Measurements from ENCODE around the gene SYT7.
A peak's percentile ranks its signal among the peaks of the same experiment; 100 is the strongest.

SYT7 gene

GRCh38 chr11:61579676-61580270 is 1.1 kb downstream of the SYT7 start:
- DNase-seq, result no peak

- no peak for DNase-seq
Observed at GRCh38 chr11:61578819-61579675, 1.8 kb downstream of the SYT7 start.

DNA sequence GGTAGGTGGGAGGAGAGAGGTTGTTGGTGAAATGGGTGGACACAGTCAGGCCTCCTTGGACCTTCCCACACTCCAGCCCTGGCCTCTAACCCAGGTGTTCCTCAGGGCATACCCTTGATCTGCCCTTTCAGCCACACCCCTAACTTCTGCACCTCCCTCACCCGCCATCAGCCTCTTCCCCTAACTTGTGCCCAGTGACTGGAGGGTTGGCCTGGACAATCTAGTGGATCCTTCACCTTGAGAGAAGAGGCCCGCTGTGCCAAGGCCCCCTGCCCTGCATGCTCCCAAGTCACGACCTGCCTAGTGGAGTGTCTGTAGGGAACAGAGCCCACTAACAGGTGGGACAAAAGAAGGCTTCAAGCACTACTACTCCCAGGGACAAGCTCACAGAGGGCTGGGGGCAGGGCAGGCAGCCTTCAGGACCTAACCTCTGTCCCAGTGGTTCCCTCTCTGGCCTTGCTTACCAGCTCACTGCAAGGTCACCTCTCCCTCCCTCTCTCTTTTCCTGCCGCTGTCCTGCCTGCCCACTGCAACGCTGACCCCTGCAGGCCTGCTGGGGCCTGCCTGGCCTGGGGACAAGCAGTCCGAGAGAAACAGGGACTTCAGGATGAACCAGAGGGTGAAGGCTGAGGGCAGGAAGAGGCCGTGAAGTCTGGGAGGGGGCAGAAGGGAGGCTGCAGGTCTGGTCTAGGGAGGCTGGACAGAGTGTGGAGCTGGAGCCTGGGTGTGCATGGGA is 3.3 kb downstream of the SYT7 start:
- DNase-seq, result no peak

DNA sequence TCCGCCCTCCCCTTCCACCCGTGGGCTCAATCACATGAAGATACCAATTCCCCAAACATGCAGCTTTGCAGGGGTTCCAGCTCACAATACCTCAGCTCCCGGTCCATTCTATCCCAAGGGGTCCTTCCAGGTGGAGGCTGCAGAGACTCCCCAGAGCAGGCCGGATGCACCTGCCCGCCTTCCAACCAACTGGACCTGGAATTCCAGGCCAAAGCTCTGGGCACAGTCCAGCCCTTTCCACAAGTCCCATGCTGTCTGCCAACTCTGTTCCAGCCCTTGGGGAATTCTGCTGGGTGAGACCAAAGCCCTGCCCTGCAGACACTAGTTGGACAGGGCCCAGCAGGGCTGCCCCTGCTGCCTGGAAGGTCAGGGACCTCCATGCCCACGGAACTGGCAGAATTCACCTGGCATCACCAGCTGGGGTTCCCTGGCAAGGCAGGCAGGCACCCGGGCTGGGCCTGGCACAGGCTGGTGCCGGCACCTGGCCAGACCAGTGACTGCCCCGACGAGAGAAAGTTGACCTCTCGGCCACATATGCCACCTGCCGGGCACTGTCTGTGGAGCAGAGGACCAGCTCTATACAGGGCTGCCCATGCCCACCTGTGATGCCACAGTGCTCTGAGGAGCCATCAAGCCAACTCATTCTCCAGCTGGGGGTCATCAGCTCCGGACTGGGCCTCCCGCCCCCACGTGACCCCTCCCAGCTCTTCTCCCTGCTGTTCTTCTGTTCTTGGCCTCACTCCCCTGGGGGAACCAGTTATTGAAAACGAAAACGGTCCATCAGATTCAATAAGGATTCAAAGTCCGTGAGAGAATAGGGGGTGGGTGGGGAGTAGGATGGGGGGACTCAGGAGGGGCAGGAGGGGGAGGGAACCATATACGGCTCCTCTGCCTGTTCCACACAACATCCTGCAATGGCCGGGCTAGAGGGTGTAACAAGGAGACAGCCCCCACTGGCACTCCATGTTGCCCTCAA is 4.7 kb downstream of the SYT7 start:
- no peak for DNase-seq

DNA sequence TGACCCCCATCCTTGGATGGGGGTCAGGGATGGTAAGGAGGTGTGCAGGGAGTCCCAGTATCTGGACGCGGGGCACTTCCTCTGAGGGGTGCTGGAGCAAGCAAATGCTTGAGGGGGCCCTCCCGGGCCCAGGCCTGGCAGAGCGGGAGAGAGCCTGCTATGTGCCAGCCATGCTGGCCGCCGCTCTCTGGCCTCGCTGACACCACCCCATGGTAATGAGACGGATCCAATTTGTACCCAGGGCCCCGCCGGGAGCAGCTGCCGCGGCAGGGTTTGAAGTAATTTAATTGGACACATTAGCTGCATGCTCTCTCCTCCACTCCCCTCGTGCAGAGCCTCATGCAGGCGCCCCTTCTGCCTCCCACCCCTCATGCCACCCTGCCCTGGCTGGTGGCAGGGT is 6.3 kb downstream of the SYT7 start:
- DNase-seq, result no peak

DNA sequence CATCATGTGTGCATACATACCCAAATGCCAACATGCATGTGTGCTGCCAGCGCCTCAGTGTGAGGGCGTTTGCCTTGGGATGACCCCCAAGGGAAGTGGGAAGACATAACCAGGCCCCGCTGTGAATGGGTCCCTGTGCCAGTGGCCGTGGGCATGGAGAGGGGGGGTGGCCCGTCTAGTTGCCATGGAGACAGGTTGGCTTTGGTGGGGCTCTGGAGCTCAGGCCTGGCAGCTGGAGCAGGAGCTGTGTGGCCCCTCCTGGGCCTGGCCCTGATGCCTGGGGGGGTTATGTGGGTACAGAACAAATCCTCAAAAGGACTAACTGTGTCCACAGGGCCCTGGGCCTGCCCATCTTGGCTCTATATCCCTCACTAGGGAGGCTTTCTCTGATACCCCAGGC is 8.0 kb downstream of the SYT7 start:
- DNase-seq, result no peak

- no peak for DNase-seq
Observed at GRCh38 chr11:61571869-61572268, 9.0 kb downstream of the SYT7 start.

- DNase-seq, result no peak
Observed at GRCh38 chr11:61571337-61571736, 9.5 kb downstream of the SYT7 start.

GRCh38 chr11:61569701-61570100 is 11.2 kb downstream of the SYT7 start:
- DNase-seq, result no peak

GRCh38 chr11:61569018-61569417 is 11.9 kb downstream of the SYT7 start:
- DNase-seq, result no peak

DNA sequence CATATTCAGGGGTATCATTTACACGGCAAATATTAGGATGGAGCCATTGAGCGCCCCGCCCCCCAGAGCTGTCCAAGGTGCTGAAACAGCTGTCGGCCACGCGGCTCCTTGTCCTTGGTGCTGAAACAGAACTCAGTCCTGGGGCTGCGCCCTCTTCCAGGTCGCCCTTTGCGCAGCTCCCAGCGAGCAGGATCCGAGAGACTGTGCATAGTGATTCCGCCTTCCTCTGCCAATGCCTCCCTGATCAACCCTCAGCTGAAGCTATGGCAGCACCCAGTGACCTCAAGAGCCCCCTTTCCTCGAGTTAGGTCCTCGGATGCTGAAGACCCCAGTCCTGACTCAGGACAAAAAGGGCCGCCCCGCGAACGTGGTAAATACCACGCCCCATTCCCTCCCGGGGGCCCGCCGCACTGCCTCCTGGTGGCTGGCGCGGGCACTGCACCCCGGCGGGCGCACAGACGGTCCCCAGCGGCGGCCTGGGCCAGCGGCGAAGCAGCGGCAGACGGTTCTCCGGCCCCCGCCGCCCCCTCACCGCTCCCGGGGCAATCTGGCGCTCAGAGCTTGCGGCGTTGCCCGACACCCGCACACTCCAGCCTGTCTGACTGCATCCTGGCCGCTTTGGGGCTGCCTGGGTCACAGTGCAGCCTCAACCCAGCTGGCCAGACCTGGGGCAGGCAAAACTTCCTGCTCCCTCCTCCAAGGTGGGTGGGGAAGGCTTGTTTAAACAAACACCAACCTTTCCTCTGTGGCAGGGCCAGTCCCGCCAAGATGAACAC is 13.4 kb downstream of the SYT7 start:
- peak; percentile 97 for DNase-seq

GRCh38 chr11:61564936-61565696 is 15.8 kb downstream of the SYT7 start:
- no peak for DNase-seq

GRCh38 chr11:61560751-61561150 is 20.1 kb downstream of the SYT7 start:
- DNase-seq, result no peak

- no peak for DNase-seq
Observed at GRCh38 chr11:61556621-61557020, 24.3 kb downstream of the SYT7 start.

DNA sequence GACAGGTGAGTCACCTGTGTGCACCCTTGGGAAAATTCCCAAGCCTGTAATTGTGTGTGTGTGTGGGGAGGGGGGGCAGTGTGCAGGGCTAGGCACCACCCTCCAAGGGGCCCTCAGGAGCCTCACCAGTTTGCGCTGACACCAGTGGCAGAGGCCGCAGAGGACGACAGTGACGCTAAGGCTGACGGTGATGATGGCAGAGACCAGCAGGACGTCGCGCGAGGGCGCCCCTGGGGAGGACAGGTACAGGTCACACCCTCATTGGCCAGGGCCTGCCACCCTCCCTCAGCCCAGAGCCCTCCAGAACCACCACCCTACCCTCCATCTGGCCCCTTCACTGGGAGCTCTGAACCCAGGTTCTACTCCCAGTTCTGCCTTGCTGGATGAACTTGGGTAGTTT is 24.9 kb downstream of the SYT7 start:
- no peak for DNase-seq

DNA sequence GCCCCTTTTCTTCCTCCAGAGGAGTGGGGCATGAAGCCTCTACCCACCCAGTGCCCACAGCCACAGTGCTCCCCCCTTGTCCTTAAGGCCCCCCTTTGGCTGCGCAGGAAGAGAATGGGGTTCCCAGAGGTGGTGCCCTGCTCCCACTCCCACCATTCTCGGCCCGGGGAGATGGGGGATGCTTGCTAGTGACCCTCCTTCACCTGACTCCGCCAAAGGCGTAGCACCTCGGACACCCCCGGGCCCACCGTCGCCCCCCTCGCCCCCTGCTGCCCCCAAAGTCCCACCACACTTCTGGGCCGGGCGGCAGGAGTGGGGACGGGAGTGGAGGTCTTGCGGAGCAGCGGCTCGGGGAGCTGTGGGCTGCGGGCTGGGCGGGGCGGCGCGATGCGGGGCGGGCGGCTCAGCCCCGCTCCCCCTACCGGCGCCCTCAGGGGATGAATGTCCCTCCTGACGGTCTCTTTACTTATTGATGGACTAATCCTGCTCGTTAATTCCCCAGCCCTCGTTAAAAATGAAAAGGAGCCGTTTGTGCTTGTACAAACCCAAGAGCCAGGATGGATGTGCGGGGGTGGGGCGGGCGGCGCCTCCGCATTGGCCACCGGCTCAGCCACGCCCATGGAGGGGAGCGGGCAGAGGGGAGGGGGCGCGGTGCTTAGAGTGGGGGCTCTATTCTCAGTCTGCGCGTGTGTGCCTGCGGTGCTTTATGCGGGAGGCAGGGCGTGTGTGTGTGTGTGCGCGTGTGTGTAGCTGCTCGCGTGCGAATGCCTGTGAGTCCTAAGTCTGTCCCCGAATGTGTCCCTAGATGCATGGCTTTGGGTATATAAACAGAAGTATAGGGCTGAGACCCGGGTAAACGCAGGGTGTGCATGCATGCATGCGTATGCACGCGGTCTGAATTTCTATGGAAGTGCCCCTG is 25.6 kb downstream of the SYT7 start:
- no peak for DNase-seq

DNA sequence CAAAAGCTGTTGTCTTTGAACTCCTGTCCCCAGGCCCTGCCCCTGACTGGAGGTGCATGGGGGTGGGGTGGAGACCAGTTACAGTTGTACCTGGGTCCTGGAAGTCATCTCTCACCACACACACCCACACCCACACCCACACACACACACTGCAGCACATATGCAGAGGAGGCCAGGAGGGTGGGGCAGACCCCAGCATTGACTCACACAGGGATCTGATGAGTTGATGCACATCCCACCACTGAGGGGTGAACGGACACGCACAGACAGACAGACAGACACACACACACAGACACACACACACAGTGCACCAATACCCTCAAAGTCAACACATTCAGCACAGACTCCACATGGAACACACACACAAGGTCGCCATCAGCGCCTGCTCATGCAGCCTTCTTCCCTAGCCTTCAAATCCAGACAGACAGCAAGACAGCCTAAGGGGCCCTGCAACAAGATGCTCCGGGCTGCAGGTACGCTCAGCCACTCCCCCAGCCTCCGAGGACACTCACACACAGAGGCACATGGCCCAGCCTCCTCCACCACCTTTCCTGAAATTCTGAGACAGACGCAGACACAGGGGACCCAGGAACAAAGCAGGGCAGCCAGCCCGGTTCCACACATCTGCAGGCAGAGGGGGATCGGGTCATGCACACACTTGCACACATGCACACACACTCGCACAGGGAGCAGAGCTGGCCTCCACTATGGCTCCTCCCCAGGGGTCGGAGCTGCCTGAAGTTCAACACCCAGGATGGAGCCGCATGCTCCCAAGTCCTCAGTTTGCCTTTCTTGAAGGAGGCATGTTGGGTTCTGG is 26.5 kb downstream of the SYT7 start:
- no peak for DNase-seq

- no peak for DNase-seq
Observed at GRCh38 chr11:61553373-61554171, 27.3 kb downstream of the SYT7 start.
